GM23338 (cell line): ENCODE data around the gene HGS.
A peak's percentile ranks its signal among the peaks of the same experiment; 100 is the strongest.

Source experiments
- CREB1 ChIP-seq: fragments of 250-450 bp; sonication (Bioruptor Pico); IDR thresholded peaks from 2 replicates; pipeline ENCODE4 v1.5.0; 2020; ENCODE audit warnings: low read depth, mild to moderate bottlenecking, moderate library complexity
- CTCF ChIP-seq, 2 experiments: fragments of 200-600 bp in 1 of 2; sonication (generic) in 1 of 2; conservative IDR thresholded peaks; 2 replicates each; pipeline versions ENCODE4 v1.5.1 to v1.6.1; 2016 to 2017; ENCODE audit warnings: antibody characterized with exemption in 2 of 2, low read depth in 2 of 2, mild to moderate bottlenecking in 2 of 2, moderate library complexity in 1 of 2
- EZH2 ChIP-seq: fragments of 200-600 bp; sonication (generic); IDR thresholded peaks from one replicate; pipeline ENCODE4 v1.8.0; 2017; ENCODE audit warnings: antibody characterized with exemption, mild to moderate bottlenecking, low read depth; ENCODE audit not compliant: unreplicated experiment
- EZH2phosphoT487 ChIP-seq: fragments of 200-600 bp; sonication (generic); IDR thresholded peaks from one replicate; pipeline ENCODE4 v1.8.1; 2018; ENCODE audit warnings: antibody characterized with exemption; ENCODE audit not compliant: unreplicated experiment
- POLR2AphosphoS5 ChIP-seq: IDR thresholded peaks from 2 replicates; pipeline ENCODE4 v1.6.1; 2016; ENCODE audit warnings: antibody characterized with exemption, low read depth
- ZNF114 ChIP-seq: fragments of 250-450 bp; sonication (Bioruptor Pico); IDR thresholded peaks from 2 replicates; pipeline ENCODE4 v1.5.0; 2020; ENCODE audit warnings: mild to moderate bottlenecking, moderate library complexity

DNA sequence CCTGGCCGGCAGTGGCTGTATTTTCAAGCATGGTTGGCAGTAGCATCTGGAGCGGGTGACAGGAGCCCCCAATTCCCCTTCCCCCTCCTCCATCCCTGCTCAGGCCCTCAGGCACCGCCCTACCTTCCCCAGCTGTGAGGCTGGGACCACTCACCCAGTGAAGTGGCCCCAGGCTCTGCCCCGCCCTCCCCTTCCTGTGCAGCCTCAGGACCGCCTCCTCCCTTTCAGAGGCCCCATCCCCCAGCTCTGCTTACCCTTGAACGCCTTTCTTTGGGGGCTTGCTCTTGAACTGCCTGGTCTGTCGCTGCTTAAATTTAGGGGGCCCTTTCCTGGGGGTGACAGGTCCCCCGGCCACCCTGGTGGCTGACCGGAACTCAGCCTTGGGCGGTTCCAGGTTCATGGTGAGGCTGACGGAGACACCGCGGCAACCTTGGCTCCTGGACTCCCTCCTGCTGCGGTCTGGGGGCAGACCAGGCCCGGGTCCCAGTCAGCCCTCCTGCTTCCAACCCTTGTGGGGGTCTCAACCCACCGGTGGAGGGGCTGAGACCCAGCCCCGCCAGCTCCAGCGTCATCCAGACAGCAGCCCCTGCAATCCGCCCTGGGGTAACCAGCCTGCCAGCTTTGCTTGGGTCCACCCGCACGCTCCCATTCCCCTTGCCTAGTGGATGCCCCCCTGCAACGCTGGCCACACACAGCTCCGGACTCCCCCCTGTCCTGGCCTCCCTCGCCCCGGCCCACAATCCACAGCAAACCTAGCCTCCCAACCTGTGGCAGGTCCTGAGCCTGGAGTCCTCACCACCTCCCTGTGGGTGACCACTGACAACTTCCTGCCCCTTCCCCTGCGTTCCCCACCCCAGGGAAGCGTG is 30.7 kb upstream of the HGS start:
- TF ChIP-seq CTCF (conservative IDR thresholded peaks at IDR 0.05; ENCODE audit: low read depth in 2 of 2) (no peak), ZNF114 (CRISPR knock-in tag) (no peak), EZH2phosphoT487 (no peak), CREB1 (no peak), EZH2 (no peak), POLR2AphosphoS5 (peak; percentile 35; the same call in 1 of the 2 replicates)
